Epidermal melanocyte (primary cell): ENCODE results near the gene C2CD4D.
A peak's percentile ranks its signal among the peaks of the same experiment; 100 is the strongest.

Source experiments
- DNase-seq: peaks from one replicate; pipeline ENCODE4 v3.0.0; 2011; ENCODE audit warnings: low spot score; ENCODE audit not compliant: insufficient read length

C2CD4D gene

GRCh38 chr1:151834239-151834638, 5.4 kb downstream of the C2CD4D start:
- no peak for DNase-seq

GRCh38 chr1:151833172-151833900, 6.3 kb downstream of the C2CD4D start:
- DNase-seq = no peak

- DNase-seq = no peak
Measured at GRCh38 chr1:151832318-151832980, 7.2 kb downstream of the C2CD4D start.

GRCh38 chr1:151831605-151832004, 8.0 kb downstream of the C2CD4D start, which contains the start of gene RORC:
Gene RORC, minus strand, starts transcription at chr1:151831802. Its CDS starts 38 bp downstream, at chr1:151831764.
- no peak for DNase-seq

GRCh38 chr1:151831256-151831591, 8.4 kb downstream of the C2CD4D start:
- no peak for DNase-seq

- DNase-seq = no peak
Measured at GRCh38 chr1:151830055-151830454, 9.6 kb downstream of the C2CD4D start.

GRCh38 chr1:151829352-151830046, 10.1 kb downstream of the C2CD4D start:
- no peak for DNase-seq

GRCh38 chr1:151828921-151829320, 10.7 kb downstream of the C2CD4D start:
- peak; percentile 68 for DNase-seq

GRCh38 chr1:151827853-151828252, 11.8 kb downstream of the C2CD4D start:
- DNase-seq = no peak

- no peak for DNase-seq
Measured at GRCh38 chr1:151825751-151826660, 13.6 kb downstream of the C2CD4D start.

GRCh38 chr1:151825204-151825603, 14.4 kb downstream of the C2CD4D start:
- no peak for DNase-seq

GRCh38 chr1:151823175-151823574, 16.4 kb downstream of the C2CD4D start:
- DNase-seq = no peak

- DNase-seq = no peak
Measured at GRCh38 chr1:151822404-151822803, 17.2 kb downstream of the C2CD4D start.

GRCh38 chr1:151820940-151821339, 18.7 kb downstream of the C2CD4D start:
- no peak for DNase-seq

GRCh38 chr1:151819976-151820623, 19.5 kb downstream of the C2CD4D start:
- DNase-seq = no peak

GRCh38 chr1:151819227-151819835, 20.3 kb downstream of the C2CD4D start:
- DNase-seq = no peak

- no peak for DNase-seq
Measured at GRCh38 chr1:151817353-151817730, 22.3 kb downstream of the C2CD4D start.

- DNase-seq = no peak
Measured at GRCh38 chr1:151816548-151817352, 22.9 kb downstream of the C2CD4D start.

- no peak for DNase-seq
Measured at GRCh38 chr1:151815716-151816327, 23.8 kb downstream of the C2CD4D start.
